HCT116 (cell line): ENCODE results near the gene EBP. TPM values are rescaled to one million over a fixed set of nuclear protein-coding genes. Genes with fewer than 3 reads are reported as not detected.

Experiments
- ATAC-seq: fragments of 200-7000 bp; cut with Tn5 transposase; 2 replicates; pipeline ENCODE4 v1.9.1; 2020; ENCODE audit warnings: mild to moderate bottlenecking, moderate library complexity
- BruUV-seq: library from RNA; stranded (reverse); fragments of 400-500 nt; replicated peaks from 2 replicates; lab custom pipeline; 2021; lab: Mats Ljungman, UMichigan
- CTCF ChIA-PET: fragments of 300-600 bp; sonication (Branson Sonifier 250); formaldehyde crosslinking; loops from one replicate; lab custom pipeline; 2021; ENCODE audit warnings: antibody characterized with exemption; lab: Charles Lee
- POLR2A ChIA-PET: fragments of 300-600, 350-600 bp; sonication (Branson Sonifier 250); formaldehyde crosslinking; loops from one replicate; lab custom pipeline; 2021; ENCODE audit warnings: antibody characterized with exemption; lab: Charles Lee
- RAD21 ChIA-PET, 2 experiments: fragments of 300-600 bp; sonication (Branson Sonifier 250); formaldehyde crosslinking; loops; one replicate each; lab custom pipeline; 2023; ENCODE audit warnings: low total read pairs in 2 of 2; ENCODE audit not compliant: uncharacterized antibody in 2 of 2, unreplicated experiment in 2 of 2, low non-redundant PET in 1 of 2; lab: Charles Lee
- DNase-seq: peaks from one replicate; pipeline ENCODE4 v3.0.0-alpha.2; 2010; ENCODE audit warnings: low read depth, low spot score
- H2AFZ ChIP-seq: fragments of 200-600 bp; shearing (Covaris generic), sonication (generic); 2 replicates; pipeline ENCODE4 v1.6.1; 2017; ENCODE audit warnings: low read depth, mixed run types, mixed read lengths, antibody characterized with exemption, low read length; ENCODE audit not compliant: poor library complexity, severe bottlenecking
- H3K27ac ChIP-seq: 2 replicates; pipeline ENCODE4 v1.5.1; 2012; ENCODE audit warnings: low read depth, low read length
- H3K27me3 ChIP-seq: fragments of 200-600 bp; sonication (generic); 2 replicates; pipeline ENCODE4 v1.6.1; 2016; ENCODE audit warnings: mixed run types, low read length, mixed read lengths; ENCODE audit not compliant: insufficient read depth
- H3K36me3 ChIP-seq, 2 experiments: fragments of 200-500 bp in 1 of 2; fragments of 200-600 bp in 1 of 2; sonication (Bioruptor generic) in 1 of 2; sonication (generic) in 1 of 2; 2 replicates each; pipeline versions ENCODE4 v1.5.1 to v1.6.1; 2014 to 2016; ENCODE audit warnings: low read length in 2 of 2, inconsistent platforms in 1 of 2, mixed read lengths in 1 of 2, mixed run types in 1 of 2; ENCODE audit not compliant: insufficient read depth in 2 of 2, control insufficient read depth in 1 of 2
- H3K4me1 ChIP-seq, 2 experiments: fragments of 200-600 bp in 1 of 2; sonication (generic) in 1 of 2; 2 replicates each; pipeline versions ENCODE4 v1.5.1 to v1.6.1; 2012 to 2017; ENCODE audit warnings: low read length in 2 of 2, inconsistent platforms in 1 of 2, mild to moderate bottlenecking in 1 of 2, mixed read lengths in 1 of 2, mixed run types in 1 of 2, moderate library complexity in 1 of 2; ENCODE audit not compliant: insufficient read depth in 2 of 2, control insufficient read depth in 1 of 2
- H3K4me2 ChIP-seq: fragments of 200-600 bp; sonication (generic); 2 replicates; pipeline ENCODE4 v1.6.1; 2017; ENCODE audit warnings: mixed run types, low read length, mixed read lengths
- H3K4me3 ChIP-seq, 2 experiments: fragments of 200-600 bp in 1 of 2; sonication (generic) in 1 of 2; replicated peaks in 1 of 2; 2 replicates each; pipeline ENCODE4 v1.5.1; 2011 to 2016; ENCODE audit warnings: low read length in 2 of 2, control low read depth in 1 of 2, low read depth in 1 of 2, mild to moderate bottlenecking in 1 of 2, mixed read lengths in 1 of 2, mixed run types in 1 of 2
- H3K79me2 ChIP-seq: fragments of 200-600 bp; sonication (generic); 2 replicates; pipeline ENCODE4 v1.6.1; 2017; ENCODE audit warnings: mild to moderate bottlenecking, mixed run types, low read length, moderate library complexity, mixed read lengths; ENCODE audit not compliant: insufficient read depth
- H3K9ac ChIP-seq: fragments of 200-600 bp; sonication (generic); 2 replicates; pipeline ENCODE4 v1.6.1; 2016; ENCODE audit warnings: low read length, mixed read lengths
- H3K9me2 ChIP-seq: fragments of 200-600 bp; sonication (generic), shearing (Covaris generic); 2 replicates; pipeline ENCODE4 v1.6.1; 2017; ENCODE audit warnings: mixed run types, mild to moderate bottlenecking, moderate library complexity; ENCODE audit not compliant: insufficient read depth
- H3K9me3 ChIP-seq, 2 experiments: fragments of 200-500 bp in 1 of 2; fragments of 200-600 bp in 1 of 2; sonication (Bioruptor generic) in 1 of 2; sonication (generic) in 1 of 2; 2 replicates each; pipeline ENCODE4 v1.6.1; 2014 to 2017; ENCODE audit warnings: low read length in 2 of 2, mixed read lengths in 2 of 2, inconsistent platforms in 1 of 2, low read depth in 1 of 2, mild to moderate bottlenecking in 1 of 2, mixed run types in 1 of 2, moderate library complexity in 1 of 2; ENCODE audit not compliant: control insufficient read depth in 1 of 2, insufficient read depth in 1 of 2
- H4K20me1 ChIP-seq: fragments of 200-600 bp; sonication (generic), shearing (Covaris generic); 2 replicates; pipeline ENCODE4 v1.6.1; 2017; ENCODE audit warnings: mixed run types, mild to moderate bottlenecking, moderate library complexity; ENCODE audit not compliant: insufficient read depth
- EZH2 ChIP-seq: fragments of 200-600 bp; sonication (generic); IDR thresholded peaks from 2 replicates; pipeline ENCODE4 v1.6.1; 2017; ENCODE audit warnings: antibody characterized with exemption, mixed run types
- JUND ChIP-seq: IDR thresholded peaks from 2 replicates; pipeline ENCODE4 v1.6.1; 2012
- POLR2AphosphoS5 ChIP-seq: IDR thresholded peaks from 2 replicates; pipeline ENCODE4 v1.6.1; 2011; ENCODE audit warnings: mild to moderate bottlenecking, low read depth, low read length, moderate library complexity
- REST ChIP-seq: IDR thresholded peaks from 2 replicates; pipeline ENCODE4 v1.6.1; 2012; ENCODE audit warnings: low read depth
- SIN3A ChIP-seq: IDR thresholded peaks from 2 replicates; pipeline ENCODE4 v1.6.1; 2012; ENCODE audit warnings: low read depth
- SP1 ChIP-seq: IDR thresholded peaks from 2 replicates; pipeline ENCODE4 v1.6.1; 2012; ENCODE audit warnings: low read depth
- SRF ChIP-seq: IDR thresholded peaks from 2 replicates; pipeline ENCODE4 v1.6.1; 2012; ENCODE audit warnings: low read depth
- TCF7L2 ChIP-seq: IDR thresholded peaks from 2 replicates; pipeline ENCODE4 v1.7.0; 2011; ENCODE audit warnings: borderline replicate concordance, inconsistent platforms; ENCODE audit not compliant: insufficient read depth, insufficient read length; ENCODE audit errors: extremely low read depth
- ZBTB33 ChIP-seq: IDR thresholded peaks from 2 replicates; pipeline ENCODE4 v1.6.1; 2011; ENCODE audit warnings: mild to moderate bottlenecking, low read length, moderate library complexity; ENCODE audit not compliant: insufficient replicate concordance; ENCODE audit errors: extremely low read depth
- ZFX ChIP-seq: fragments of 450-650 bp; IDR thresholded peaks from 2 replicates; pipeline ENCODE4 v1.6.1; 2017
- intact Hi-C: fragments of 100-400 bp; cut with micrococcal nuclease; formaldehyde crosslinking; loops from 2 replicates; pipeline ENCODE4 v1.10.0; 2022
- total RNA-seq: library from RNA; stranded (reverse); gene quantifications from one replicate; pipeline ENCODE4 v1.2.1, GENCODE V29; 2021; ENCODE audit not compliant: unreplicated experiment

Gene EBP
- total RNA-seq, 1 experiment from 2014 or later = 93.8 TPM

- ATAC-seq = no peak
- Histone ChIP-seq H2AFZ (no peak overlapping the region), H3K4me3 (no peak overlapping the region), H4K20me1 (no peaks in the 10 kb centered on the region), H3K27me3 (no peaks in the 10 kb centered on the region), H3K9me3 (no peaks in the 10 kb centered on the region), H3K4me2 (no peak overlapping the region), H3K9me2 (no peaks in the 10 kb centered on the region), H3K27ac (no peak overlapping the region), H3K9ac (no peak overlapping the region), H3K36me3 (peaks cover 4 to 9% of the 10 kb centered on the region in 2 experiments; a peak in 2 of 4 replicates), H3K4me1 (peaks cover 5 to 22% of the 10 kb centered on the region in 2 experiments; a peak in 3 of 4 replicates), H3K79me2 (peaks cover 41% of the 10 kb centered on the region)
- no TSS peak for BruUV-seq
- TF ChIP-seq SRF = no peak
- no peak for TF ChIP-seq ZBTB33
- no peak for TF ChIP-seq EZH2
- no peak for TF ChIP-seq SIN3A
- no peak for TF ChIP-seq TCF7L2
- intact Hi-C loops = loop anchor here (10.0 kb wide), 1 partner anchor 96 kb away; the partner anchor contains the start of gene RBM3
- ChIA-PET POLR2A (no interaction called here), CTCF (no interaction called here), RAD21 (no interaction called here)
- no peak for DNase-seq
Observed at GRCh38 chrX:48478806-48479205, 42.8 kb upstream of the EBP start.

- intact Hi-C loops = no loop called here
- Histone ChIP-seq H3K9me3 (no peaks in the 10 kb centered on the region), H3K36me3 (peaks cover 4 to 9% of the 10 kb centered on the region in 2 experiments; a peak in 2 of 4 replicates), H2AFZ (no peak overlapping the region), H3K79me2 (peaks cover 41% of the 10 kb centered on the region), H3K9me2 (no peaks in the 10 kb centered on the region), H3K27me3 (no peaks in the 10 kb centered on the region), H3K9ac (no peak overlapping the region), H3K4me3 (no peak overlapping the region), H3K4me2 (no peak overlapping the region), H3K27ac (no peak overlapping the region), H4K20me1 (no peaks in the 10 kb centered on the region), H3K4me1 (peaks cover 0 to 8% of the 10 kb centered on the region in 2 experiments; a peak in 2 of 4 replicates)
- no TSS peak for BruUV-seq
- ChIA-PET CTCF (no interaction called here), POLR2A (no interaction called here), RAD21 (no interaction called here)
- ATAC-seq (no peak), DNase-seq (no peak)
- TF ChIP-seq EZH2 = no peak
- TF ChIP-seq POLR2AphosphoS5 = no peak
- TF ChIP-seq ZFX = no peak
- TF ChIP-seq JUND = no peak
- TF ChIP-seq REST = no peak
- TF ChIP-seq TCF7L2 = no peak
- no peak for TF ChIP-seq ZBTB33
- TF ChIP-seq SP1 = no peak
Observed at GRCh38 chrX:48480142-48480541, 41.5 kb upstream of the EBP start.
